PC-3 (cell line): ENCODE measurements around the gene NLRP6. TPM values are rescaled to one million over a fixed set of nuclear protein-coding genes. Genes with fewer than 3 reads are reported as not detected.

Experiments used
- ATAC-seq: fragments of 200-7000 bp; cut with Tn5 transposase; 2 replicates; pipeline ENCODE4 v1.9.1; 2020; ENCODE audit warnings: mild to moderate bottlenecking, moderate library complexity
- BruUV-seq: library from RNA; stranded (reverse); fragments of 400-500 nt; replicated peaks from 2 replicates; lab custom pipeline; 2021; lab: Mats Ljungman, UMichigan
- CTCF ChIA-PET: fragments of 300-600 bp; sonication (Branson Sonifier 250); formaldehyde crosslinking; loops from one replicate; lab custom pipeline; 2022; ENCODE audit warnings: antibody characterized with exemption; lab: Charles Lee
- POLR2A ChIA-PET: fragments of 300-600 bp; sonication (Branson Sonifier 250); formaldehyde crosslinking; loops from one replicate; lab custom pipeline; 2022; ENCODE audit warnings: antibody characterized with exemption; ENCODE audit not compliant: unreplicated experiment; lab: Charles Lee
- DNase-seq: peaks from one replicate; pipeline ENCODE4 v3.0.0-alpha.2; 2015
- H2AFZ ChIP-seq: fragments of 300-600 bp; sonication (generic); 2 replicates; pipeline ENCODE4 v1.6.0; 2016; ENCODE audit warnings: antibody characterized with exemption, low read length
- H3F3A ChIP-seq: fragments of 300-600 bp; sonication (generic); one replicate; pipeline ENCODE4 v1.6.0; 2017; ENCODE audit warnings: antibody characterized with exemption, low read length, control low read depth, mild to moderate bottlenecking; ENCODE audit not compliant: unreplicated experiment
- H3K27ac ChIP-seq: fragments of 300-600 bp; sonication (generic); 2 replicates; pipeline ENCODE4 v1.5.1; 2016; ENCODE audit warnings: mild to moderate bottlenecking, low read length
- H3K27me3 ChIP-seq: fragments of 300-600 bp; sonication (generic); 2 replicates; pipeline ENCODE4 v1.6.1; 2016; ENCODE audit warnings: low read length, mixed read lengths
- H3K36me3 ChIP-seq: fragments of 300-600 bp; sonication (generic); 2 replicates; pipeline ENCODE4 v1.6.1; 2016; ENCODE audit warnings: low read depth, mixed run types, low read length, mixed read lengths
- H3K4me1 ChIP-seq: fragments of 300-600 bp; sonication (generic); 2 replicates; pipeline ENCODE4 v1.5.1; 2016; ENCODE audit warnings: low read length; ENCODE audit not compliant: insufficient read depth
- H3K4me2 ChIP-seq: fragments of 300-600 bp; sonication (generic); 2 replicates; pipeline ENCODE4 v1.6.0; 2016; ENCODE audit warnings: low read length
- H3K4me3 ChIP-seq: fragments of 300-600 bp; sonication (generic); 2 replicates; pipeline ENCODE4 v1.5.1; 2016; ENCODE audit warnings: mild to moderate bottlenecking, low read length, mixed read lengths
- H3K79me2 ChIP-seq: fragments of 300-600 bp; sonication (generic); 2 replicates; pipeline ENCODE4 v1.6.1; 2017; ENCODE audit warnings: low read length, mixed read lengths
- H3K9ac ChIP-seq: fragments of 300-600 bp; sonication (generic); 2 replicates; pipeline ENCODE4 v1.6.0; 2016; ENCODE audit warnings: mild to moderate bottlenecking, low read length
- H3K9me2 ChIP-seq: fragments of 300-600 bp; sonication (generic); replicated peaks from 2 replicates; pipeline ENCODE4 v1.6.1; 2016; ENCODE audit warnings: mixed run types, low read length, mixed read lengths
- H3K9me3 ChIP-seq: fragments of 300-600 bp; sonication (generic); 2 replicates; pipeline ENCODE4 v1.6.1; 2016; ENCODE audit warnings: low read length, mixed read lengths
- H4K20me1 ChIP-seq: fragments of 300-600 bp; sonication (generic); 2 replicates; pipeline ENCODE4 v1.6.1; 2016; ENCODE audit warnings: low read length, mixed read lengths
- CTCF ChIP-seq: fragments of 300-600 bp; sonication (generic); conservative IDR thresholded peaks from 2 replicates; pipeline ENCODE4 v1.5.1; 2017; ENCODE audit warnings: antibody characterized with exemption, low read depth, mild to moderate bottlenecking, low read length
- EZH2 ChIP-seq: fragments of 300-600 bp; sonication (generic); IDR thresholded peaks from one replicate; pipeline ENCODE4 v1.6.1; 2017; ENCODE audit warnings: antibody characterized with exemption, mild to moderate bottlenecking, low read length; ENCODE audit not compliant: unreplicated experiment
- EZH2phosphoT487 ChIP-seq: fragments of 300-600 bp; sonication (generic); IDR thresholded peaks from 2 replicates; pipeline ENCODE4 v1.6.1; 2018; ENCODE audit warnings: mild to moderate bottlenecking, antibody characterized with exemption, low read length, borderline replicate concordance
- intact Hi-C: fragments of 100-400 bp; cut with micrococcal nuclease; formaldehyde crosslinking; loops from 2 replicates; pipeline ENCODE4 v1.9.0; 2023
- total RNA-seq: library from RNA; depleted of rRNA; stranded (reverse); fragments of >200 nt; gene quantifications from 2 replicates; pipeline ENCODE4 v1.2.3, GENCODE V29; 2014

Gene NLRP6
- total RNA-seq, 1 experiment from 2014 or later: not detected

DNA sequence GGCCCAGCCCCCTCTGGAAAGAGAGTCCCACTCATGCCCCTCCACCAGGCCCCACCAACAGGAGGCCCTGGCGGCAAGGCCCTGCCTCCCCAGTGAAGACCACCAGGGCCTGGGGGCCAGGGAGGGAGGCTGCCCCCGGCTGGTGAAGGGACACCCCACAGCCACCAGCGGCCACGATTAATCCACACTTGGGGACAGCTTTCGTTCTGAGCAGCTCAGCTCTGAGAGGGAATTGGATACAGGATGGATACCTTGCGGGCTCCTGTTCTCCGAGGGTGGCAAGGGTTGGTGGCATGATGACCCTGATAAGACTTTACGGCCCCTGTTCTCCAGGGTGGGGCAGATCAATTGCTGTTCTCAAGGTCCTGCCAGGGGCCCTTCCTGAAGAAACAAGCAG lies 6.9 kb upstream of the NLRP6 start:
- no peak for DNase-seq
- no peaks in the 10 kb centered on the region for H4K20me1 ChIP-seq
- H3K36me3 ChIP-seq: no peaks in the 10 kb centered on the region
- H3K4me3 ChIP-seq: no peak overlapping the region
- no peaks in the 10 kb centered on the region for H3K9me2 ChIP-seq
- BruUV-seq: no TSS peak
- no peak overlapping the region for H2AFZ ChIP-seq
- H3K9ac ChIP-seq: no peak overlapping the region
- no peaks in the 10 kb centered on the region for H3F3A ChIP-seq
- H3K4me2 ChIP-seq: no peak overlapping the region
- POLR2A ChIA-PET: no interaction called here
- no peak for ATAC-seq
- H3K9me3 ChIP-seq: no peaks in the 10 kb centered on the region
- no peaks in the 10 kb centered on the region for H3K27me3 ChIP-seq
- intact Hi-C loops: no loop called here
- H3K79me2 ChIP-seq: no peaks in the 10 kb centered on the region
- TF ChIP-seq EZH2phosphoT487: no peak
- H3K4me1 ChIP-seq: peaks cover 4% of the 10 kb centered on the region
- no peak overlapping the region for H3K27ac ChIP-seq
- CTCF ChIA-PET: no interaction called here

- ChIA-PET CTCF (no interaction called here), POLR2A (no interaction called here)
- Histone ChIP-seq H3K9me3 (no peaks in the 10 kb centered on the region), H4K20me1 (no peaks in the 10 kb centered on the region), H3K4me1 (peaks cover 4% of the 10 kb centered on the region), H3K79me2 (no peaks in the 10 kb centered on the region), H3F3A (no peaks in the 10 kb centered on the region), H3K9me2 (no peaks in the 10 kb centered on the region), H3K27me3 (no peaks in the 10 kb centered on the region), H3K27ac (no peak overlapping the region), H3K4me2 (no peak overlapping the region), H3K36me3 (no peaks in the 10 kb centered on the region), H3K4me3 (no peak overlapping the region), H3K9ac (no peak overlapping the region), H2AFZ (no peak overlapping the region)
- ATAC-seq (no peak), DNase-seq (no peak)
- TF ChIP-seq CTCF (no peak), EZH2phosphoT487 (no peak), EZH2 (no peak)
- no TSS peak for BruUV-seq
- intact Hi-C loops: no loop called here
Measured at GRCh38 chr11:272195-272930, 5.8 kb upstream of the NLRP6 start.

GRCh38 chr11:272931-273198 lies 5.3 kb upstream of the NLRP6 start:
- H3K9me2 ChIP-seq: no peaks in the 10 kb centered on the region
- H3K27ac ChIP-seq: no peak overlapping the region
- H3K27me3 ChIP-seq: no peaks in the 10 kb centered on the region
- H3K4me1 ChIP-seq: peaks cover under 1% of the 10 kb centered on the region
- no peak for TF ChIP-seq EZH2phosphoT487
- TF ChIP-seq EZH2: no peak
- no peak for TF ChIP-seq CTCF
- H3K4me3 ChIP-seq: no peak overlapping the region
- no peak overlapping the region for H2AFZ ChIP-seq
- ChIA-PET POLR2A (no interaction called here), CTCF (no interaction called here)
- no peaks in the 10 kb centered on the region for H3K79me2 ChIP-seq
- no peaks in the 10 kb centered on the region for H4K20me1 ChIP-seq
- no TSS peak for BruUV-seq
- H3K36me3 ChIP-seq: no peaks in the 10 kb centered on the region
- no peaks in the 10 kb centered on the region for H3F3A ChIP-seq
- H3K4me2 ChIP-seq: no peak overlapping the region
- no peaks in the 10 kb centered on the region for H3K9me3 ChIP-seq
- H3K9ac ChIP-seq: no peak overlapping the region
- ATAC-seq (no peak), DNase-seq (no peak)
- intact Hi-C loops: no loop called here
